Measurements from ENCODE around the gene FLRT2. TPM values are rescaled to one million over a fixed set of nuclear protein-coding genes. Genes with fewer than 3 reads are reported as not detected.

Gene FLRT2
- total and polyA plus RNA-seq, 2 of the 4 experiments (the other 2 are of a cell fraction): 10.2 to 13.1 TPM

DNA sequence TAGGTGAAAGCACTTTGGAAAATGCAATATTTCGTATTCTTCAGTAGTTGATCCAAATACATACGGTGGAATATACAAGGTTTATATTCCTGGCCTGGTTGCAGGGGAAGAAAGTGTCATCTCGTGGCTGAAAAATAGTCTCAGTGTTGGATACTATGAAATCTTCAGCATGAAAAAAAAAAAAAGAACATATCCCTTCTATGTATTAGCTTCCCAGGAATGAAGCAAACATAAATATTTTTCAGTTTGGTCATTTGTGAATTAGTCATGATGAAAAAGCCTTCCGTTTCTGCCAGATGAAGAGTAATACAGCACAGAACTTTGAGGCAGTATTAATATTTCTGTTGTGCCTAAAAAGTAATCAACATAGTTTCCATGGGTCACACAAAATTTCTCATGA, 36.7 kb downstream of the FLRT2 start:
- H3K9ac ChIP-seq (ENCODE audit: low read depth, low read length): no peak overlapping the region
- H4K8ac ChIP-seq (ENCODE audit: low read depth in 2 of 2, low read length in 2 of 2): peak overlapping the region in 1 of 2 experiments; percentile 84; a peak in 1 of 4 replicates
- no peak overlapping the region for H2AK5ac ChIP-seq (ENCODE audit: low read depth, low read length)
- DNase-seq (peak; percentile 92), ATAC-seq (ENCODE audit: low read depth) (peak; percentile 85)
- no TSS peak for BruUV-seq (replicated peaks)
- H3K9me3 ChIP-seq (ENCODE audit: control insufficient read depth, insufficient read depth, low read length): no peaks in the 10 kb centered on the region
- TF ChIP-seq, protein P1, sequence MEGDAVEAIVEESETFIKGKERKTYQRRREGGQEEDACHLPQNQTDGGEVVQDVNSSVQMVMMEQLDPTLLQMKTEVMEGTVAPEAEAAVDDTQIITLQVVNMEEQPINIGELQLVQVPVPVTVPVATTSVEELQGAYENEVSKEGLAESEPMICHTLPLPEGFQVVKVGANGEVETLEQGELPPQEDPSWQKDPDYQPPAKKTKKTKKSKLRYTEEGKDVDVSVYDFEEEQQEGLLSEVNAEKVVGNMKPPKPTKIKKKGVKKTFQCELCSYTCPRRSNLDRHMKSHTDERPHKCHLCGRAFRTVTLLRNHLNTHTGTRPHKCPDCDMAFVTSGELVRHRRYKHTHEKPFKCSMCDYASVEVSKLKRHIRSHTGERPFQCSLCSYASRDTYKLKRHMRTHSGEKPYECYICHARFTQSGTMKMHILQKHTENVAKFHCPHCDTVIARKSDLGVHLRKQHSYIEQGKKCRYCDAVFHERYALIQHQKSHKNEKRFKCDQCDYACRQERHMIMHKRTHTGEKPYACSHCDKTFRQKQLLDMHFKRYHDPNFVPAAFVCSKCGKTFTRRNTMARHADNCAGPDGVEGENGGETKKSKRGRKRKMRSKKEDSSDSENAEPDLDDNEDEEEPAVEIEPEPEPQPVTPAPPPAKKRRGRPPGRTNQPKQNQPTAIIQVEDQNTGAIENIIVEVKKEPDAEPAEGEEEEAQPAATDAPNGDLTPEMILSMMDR (conservative IDR thresholded peaks at IDR 0.05; ENCODE audit: low read depth, low read length): no peak
- no peak for TF ChIP-seq RFX5 (IDR thresholded peaks at IDR 0.05; ENCODE audit: low read depth, low read length)
- TF ChIP-seq POLR2A (IDR thresholded peaks at IDR 0.05; ENCODE audit: low read depth, low read length): no peak
- TF ChIP-seq RCOR1 (IDR thresholded peaks at IDR 0.05; ENCODE audit: insufficient replicate concordance, low read length): peak; percentile 19
- no peak for TF ChIP-seq ELK1 (IDR thresholded peaks at IDR 0.05; ENCODE audit: borderline replicate concordance, low read depth, low read length)
- no peak for TF ChIP-seq USF2 (IDR thresholded peaks at IDR 0.05; ENCODE audit: low read depth, low read length)
- TF ChIP-seq MXI1 (IDR thresholded peaks at IDR 0.05; ENCODE audit: borderline replicate concordance, low read depth, low read length): no peak
- TF ChIP-seq CHD1 (IDR thresholded peaks at IDR 0.05; ENCODE audit: low read depth, low read length): no peak
- TF ChIP-seq MAFK (IDR thresholded peaks at IDR 0.05; ENCODE audit: low read depth, low read length): no peak
- TF ChIP-seq RAD21 (IDR thresholded peaks at IDR 0.05; ENCODE audit: low read length): no peak
- peak; percentile 84 for TF ChIP-seq FOS (IDR thresholded peaks at IDR 0.05; ENCODE audit: low read depth, low read length)
- TF ChIP-seq CEBPB (IDR thresholded peaks at IDR 0.05; ENCODE audit: low read depth, low read length): peak; percentile 85
- no peak for TF ChIP-seq BHLHE40 (IDR thresholded peaks at IDR 0.05; ENCODE audit: low read depth, low read length)
- no peak for TF ChIP-seq NFE2L2 (IDR thresholded peaks at IDR 0.05; ENCODE audit: low read depth, low read length)
- no peak overlapping the region for H3K18ac ChIP-seq (ENCODE audit: low read depth, low read length)
- no CpG with 5 or more reads among the region's 4 CpGs for WGBS, 2 experiments (ENCODE audit: extremely low coverage in 2 of 2, insufficient read length in 1 of 2)
- H3K23ac ChIP-seq (ENCODE audit: low read depth, low read length): no peak overlapping the region
- CTCF ChIA-PET: interaction anchor here (0.6 to 1.2 kb wide), 4 partner anchors 17 to 635 kb away, joined by 3 read pairs; no protein-coding TSS in a partner anchor
- dilution Hi-C loops (cut with HindIII; ENCODE audit: low sequenced_read_pairs, unreplicated experiment) (no loop called here), intact Hi-C loops (cut with micrococcal nuclease) (loop anchor here (10.0 kb wide), 1 partner anchor 1228 kb away; no protein-coding TSS in a partner anchor), in situ Hi-C loops (cut with MboI; ENCODE audit: low sequenced_read_pairs) (no loop called here)
- H3K4me1 ChIP-seq (ENCODE audit: control insufficient read depth, insufficient read depth, low read length): peaks cover 9% of the 10 kb centered on the region
- H3K4ac ChIP-seq (ENCODE audit: low read depth, low read length): peak overlapping the region; percentile 82; the same call in 1 of the 2 replicates
- no peak overlapping the region for H2BK15ac ChIP-seq (ENCODE audit: low read depth, low read length)
- no peak overlapping the region for H2AK9ac ChIP-seq (replicated peaks; ENCODE audit: low read depth, low read length, poor library complexity)
- no peak overlapping the region for H4K5ac ChIP-seq (ENCODE audit: low read depth, low read length)
- H3K79me1 ChIP-seq (ENCODE audit: low read depth in 1 of 2, low read length in 2 of 2): 0 out of 4 replicates have a peak, but pooled peaks cover 7 to 14% of the 10 kb centered on the region in 2 experiments
- no peak overlapping the region for H3K14ac ChIP-seq (replicated peaks; ENCODE audit: low read depth, low read length)
- H4K91ac ChIP-seq (ENCODE audit: insufficient read depth, low read depth, low read length): no peak overlapping the region
- no peaks in the 10 kb centered on the region for H3K27me3 ChIP-seq (ENCODE audit: control insufficient read depth, insufficient read depth, low read length)
- peaks cover 8% of the 10 kb centered on the region for H3K36me3 ChIP-seq (ENCODE audit: control insufficient read depth, insufficient read depth, low read length)
- no peak overlapping the region for H2AFZ ChIP-seq (replicated peaks; ENCODE audit: low read length, poor library complexity)
- H2BK5ac ChIP-seq (ENCODE audit: low read depth, low read length, poor library complexity, severe bottlenecking): peak overlapping the region; percentile 95
- no peak overlapping the region for H3K56ac ChIP-seq (ENCODE audit: extremely low read depth, insufficient read depth, low read length)
- peak overlapping the region; percentile 95 for H2BK20ac ChIP-seq (ENCODE audit: low read depth, low read length)
- H3K4me2 ChIP-seq (ENCODE audit: low read depth, low read length): peak overlapping the region; percentile 52
- H4K20me1 ChIP-seq (ENCODE audit: insufficient read depth, low read length): no peaks in the 10 kb centered on the region
- H3K4me3 ChIP-seq (ENCODE audit: insufficient read depth, low read depth, low read length): no peak overlapping the region
- no peak overlapping the region for H3K27ac ChIP-seq (ENCODE audit: insufficient read depth, low read length)
- peaks cover 12% of the 10 kb centered on the region for H3K9me1 ChIP-seq (ENCODE audit: insufficient read depth, low read length)
- POLR2A ChIA-PET (ENCODE audit: unreplicated experiment): no interaction called here
- H2BK120ac ChIP-seq (ENCODE audit: low read depth, low read length): peak overlapping the region; percentile 89; the same call in 1 of the 2 replicates
